DMS53 (cell line): ENCODE data around the gene HARS1.
"Not testable (repeated sequence)": the region's sequence is repeated elsewhere in the genome, so short reads cannot be mapped to it uniquely, and the experiment has no call there.

ENCODE experiments used
- DNase-seq: peaks from one replicate; lab custom pipeline; 2025; lab: John Stamatoyannopoulos, UW

Gene HARS1

DNA sequence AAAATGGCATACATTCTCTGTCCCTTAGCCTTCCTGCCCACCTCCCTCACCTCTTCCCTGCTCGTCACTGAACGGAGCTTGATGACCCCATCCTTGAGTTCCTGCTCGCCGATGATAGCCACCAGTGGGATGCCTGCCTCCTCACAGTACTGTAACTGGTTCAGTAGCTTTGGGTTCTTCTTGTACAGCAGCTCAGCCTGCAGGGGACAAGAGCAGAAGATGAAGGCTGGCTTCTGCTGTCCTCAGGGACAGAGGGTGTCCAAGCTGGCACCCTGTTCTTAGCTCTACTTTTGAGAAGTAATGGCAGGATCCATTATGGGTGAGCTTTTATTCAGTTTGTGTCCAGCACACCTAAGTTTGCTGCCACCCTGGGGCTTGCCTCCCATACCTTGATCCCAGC lies 16.5 kb downstream of the HARS1 start:
- DNase-seq, result no peak

GRCh38 chr5:140674211-140674610 lies 17.0 kb downstream of the HARS1 start:
- peak; percentile 27 for DNase-seq

DNA sequence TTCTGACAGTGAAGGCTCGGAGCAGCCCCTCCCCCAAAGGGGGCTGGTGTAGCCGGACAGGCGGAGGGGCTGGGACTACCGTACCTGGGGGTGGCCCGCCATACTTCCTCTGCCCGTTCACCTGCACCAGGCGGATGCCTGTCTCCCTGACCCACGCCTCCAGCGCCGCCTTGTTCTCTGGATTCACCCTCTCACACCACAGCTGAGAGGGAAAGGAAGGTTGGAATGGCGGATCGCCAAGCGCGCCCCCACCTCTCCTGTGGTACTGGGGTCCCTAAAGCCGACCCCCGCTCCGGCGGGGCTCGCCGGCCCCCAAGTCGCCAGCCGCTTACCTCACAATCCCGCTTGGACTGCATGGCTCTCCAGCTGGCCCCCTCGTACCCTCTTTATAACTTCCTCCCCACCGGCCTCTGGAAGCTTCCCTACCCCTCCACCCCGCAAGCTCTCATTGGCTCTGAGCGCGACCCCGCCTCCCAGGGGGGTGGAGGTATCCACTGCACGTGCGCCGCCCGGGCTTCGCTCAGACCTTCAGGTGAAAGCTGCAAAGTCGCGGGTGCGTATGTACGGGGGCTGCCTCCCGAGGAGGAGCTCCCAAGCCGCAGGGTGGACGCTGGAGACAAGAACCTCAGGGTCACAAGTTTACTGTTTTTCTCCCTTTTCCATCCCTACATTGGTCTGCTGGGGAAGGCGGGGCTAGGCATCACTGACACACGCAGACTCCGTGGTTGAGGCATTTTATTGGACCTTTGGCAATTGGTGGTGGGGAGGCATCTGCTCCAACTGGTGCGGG lies 17.8 kb downstream of the HARS1 start, which contains the start of gene DND1:
TSS of gene DND1 (minus strand) at position 390 of the 790 bp plus-strand sequence. CDS start at position 356, 34 bp downstream.
- no peak for DNase-seq

GRCh38 chr5:140672455-140673186 lies 18.5 kb downstream of the HARS1 start:
- DNase-seq, result peak; percentile 74

DNA sequence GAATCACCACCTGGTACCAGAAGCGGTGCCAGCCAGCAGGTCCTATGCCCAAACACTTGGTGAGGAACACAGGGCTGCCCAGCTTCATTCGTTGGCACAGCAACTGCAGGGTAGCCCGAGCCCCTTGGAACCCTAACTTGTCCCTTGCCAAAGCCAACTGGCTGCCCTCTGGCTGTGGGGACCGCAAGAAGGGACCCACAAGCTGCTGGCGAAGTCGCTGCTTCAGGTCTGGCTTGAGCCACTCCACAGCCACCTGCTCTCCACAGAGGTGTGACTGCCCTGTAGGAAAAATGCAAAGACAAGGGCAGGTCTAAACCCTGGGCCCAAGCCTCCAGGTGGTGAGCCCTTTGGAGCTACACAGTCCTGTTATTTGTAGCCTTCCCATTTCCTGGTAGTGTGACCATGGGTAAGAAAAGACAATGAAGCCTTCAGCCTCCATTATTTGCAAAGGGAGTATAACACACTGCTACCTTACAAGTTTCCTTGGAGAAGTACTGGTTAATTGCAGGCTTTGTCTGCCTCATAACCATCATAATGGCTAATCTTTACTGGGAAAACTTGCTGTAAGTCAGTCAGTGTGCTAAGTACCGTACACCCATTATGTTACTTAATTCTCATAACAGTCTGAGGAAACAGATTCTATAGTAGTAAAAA lies 19.6 kb downstream of the HARS1 start:
- DNase-seq, result peak; percentile 32

- DNase-seq, result not testable (repeated sequence)
Observed at GRCh38 chr5:140671035-140671434, 20.1 kb downstream of the HARS1 start.

- DNase-seq, result peak; percentile 98
Observed at GRCh38 chr5:140664359-140665119, 26.6 kb downstream of the HARS1 start, which contains the start of gene WDR55. TSS of gene WDR55 (plus strand) at chr5:140664904. CDS start at chr5:140664913, 9 bp downstream.

- DNase-seq, result no peak
Observed at GRCh38 chr5:140664030-140664358, 27.2 kb downstream of the HARS1 start.

- DNase-seq, result not testable (repeated sequence)
Observed at GRCh38 chr5:140660371-140660770, 30.8 kb downstream of the HARS1 start.

DNA sequence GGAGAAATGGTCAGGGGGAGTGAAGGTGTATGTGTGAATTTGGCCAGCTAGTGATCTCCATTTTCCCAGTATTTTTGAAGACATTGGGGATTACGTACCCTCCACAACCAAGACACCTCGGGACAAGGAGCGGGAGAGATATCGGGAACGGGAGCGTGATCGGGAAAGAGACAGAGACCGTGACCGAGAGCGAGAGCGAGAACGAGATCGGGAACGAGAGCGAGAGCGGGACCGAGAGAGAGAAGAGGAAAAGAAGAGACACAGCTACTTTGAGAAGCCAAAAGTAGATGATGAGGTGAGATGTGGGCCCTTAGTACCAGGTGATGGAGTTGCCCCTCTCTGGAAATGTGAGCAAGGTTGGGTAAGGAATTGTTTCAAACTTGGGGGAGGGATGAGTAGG lies 32.3 kb downstream of the HARS1 start:
- no peak for DNase-seq

- peak; percentile 61 for DNase-seq
Observed at GRCh38 chr5:140647042-140647419, 44.1 kb downstream of the HARS1 start.

- DNase-seq, result no peak
Observed at GRCh38 chr5:140642718-140643117, 48.5 kb downstream of the HARS1 start.

- no peak for DNase-seq
Observed at GRCh38 chr5:140641716-140642115, 49.5 kb downstream of the HARS1 start.

- DNase-seq, result peak; percentile 98
Observed at GRCh38 chr5:140639148-140639981, 51.8 kb downstream of the HARS1 start, which contains the start of gene TMCO6. TSS of gene TMCO6 (plus strand) at chr5:140639451. CDS start at chr5:140639528, 77 bp downstream.

- DNase-seq, result not testable (repeated sequence)
Observed at GRCh38 chr5:140638898-140639147, 52.3 kb downstream of the HARS1 start.

GRCh38 chr5:140637371-140638100 lies 53.6 kb downstream of the HARS1 start:
- DNase-seq, result no peak

- DNase-seq, result no peak
Observed at GRCh38 chr5:140635291-140636257, 55.6 kb downstream of the HARS1 start.

DNA sequence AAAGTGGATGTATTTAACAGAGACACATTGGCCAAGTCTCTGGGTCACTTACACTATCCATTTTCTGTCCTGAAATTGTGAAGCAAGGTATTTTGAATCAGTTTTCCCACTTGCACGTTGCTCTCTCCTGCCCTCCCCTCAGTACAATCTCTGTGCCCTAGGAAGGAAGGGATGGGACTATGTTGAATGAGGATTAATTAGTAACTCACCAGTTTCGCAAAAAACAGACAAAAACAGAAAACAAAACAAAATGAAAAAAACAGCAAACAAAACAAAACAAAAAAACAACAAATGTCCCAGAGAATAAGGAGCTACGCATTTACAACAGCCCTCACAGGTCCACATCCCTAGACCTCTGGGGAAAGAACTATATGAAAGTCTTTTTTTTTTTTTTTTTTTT lies 57.1 kb downstream of the HARS1 start:
- DNase-seq, result no peak

DNA sequence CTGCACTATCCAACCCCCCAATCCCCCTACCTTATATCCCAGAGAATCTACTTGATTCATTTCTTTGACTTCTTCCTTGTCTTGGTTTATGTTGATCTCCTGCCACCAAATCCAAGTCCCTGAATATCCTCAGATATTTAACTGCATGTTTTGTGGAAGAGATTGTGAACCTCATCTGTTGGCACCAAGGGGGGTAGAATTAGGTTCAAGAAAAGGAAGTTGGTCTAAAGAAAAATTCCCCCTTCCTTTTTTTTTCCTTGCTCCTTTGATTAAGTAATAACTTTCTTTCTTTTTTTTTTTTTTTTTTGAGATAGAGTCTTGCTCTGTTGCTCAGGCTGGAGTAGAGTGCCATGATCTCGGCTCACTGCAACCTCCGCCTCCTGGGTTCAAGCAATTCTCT lies 57.7 kb downstream of the HARS1 start:
- DNase-seq, result no peak
